GM12891 (cell line): ENCODE measurements around the gene SOX10.

Source experiments
- POLR2A ChIP-seq: IDR thresholded peaks from 2 replicates; pipeline ENCODE4 v1.6.1; 2011; ENCODE audit warnings: low read depth, low read length, control low read depth
- POLR2AphosphoS5 ChIP-seq: IDR thresholded peaks from 2 replicates; pipeline ENCODE4 v1.6.1; 2011; ENCODE audit warnings: low read depth, low read length, control low read depth
- TAF1 ChIP-seq: IDR thresholded peaks from 2 replicates; pipeline ENCODE4 v1.6.1; 2011; ENCODE audit warnings: low read depth, low read length, control low read depth

GRCh38 chr22:37923927-37924326 is 60.4 kb downstream of the SOX10 start:
- TF ChIP-seq POLR2A (no peak), TAF1 (no peak), POLR2AphosphoS5 (no peak)
